HepG2 (cell line): ENCODE measurements around the gene CCSER2. TPM values are rescaled to one million over a fixed set of nuclear protein-coding genes. Genes with fewer than 3 reads are reported as not detected.

ENCODE experiments used
- AHDC1 ChIP-seq: sonication (generic); formaldehyde crosslinking; IDR thresholded peaks from 2 replicates; pipeline ENCODE4 v1.5.1; 2020; ENCODE audit warnings: mild to moderate bottlenecking, missing genetic modification reagents, borderline replicate concordance
- BCLAF1 ChIP-seq: fragments of 450-650 bp; IDR thresholded peaks from 2 replicates; pipeline ENCODE4 v1.6.1; 2017; ENCODE audit warnings: mild to moderate bottlenecking
- GATA4 ChIP-seq: sonication (generic); IDR thresholded peaks from 2 replicates; pipeline ENCODE4 v1.6.1; 2016; ENCODE audit warnings: antibody characterized with exemption, low read depth, borderline replicate concordance
- HIVEP1 ChIP-seq: sonication (generic); formaldehyde crosslinking; IDR thresholded peaks from 2 replicates; pipeline ENCODE4 v1.4.0; 2020; ENCODE audit warnings: mild to moderate bottlenecking, missing genetic modification reagents
- HOXA3 ChIP-seq: sonication (generic); formaldehyde crosslinking; IDR thresholded peaks from 2 replicates; pipeline ENCODE4 v1.5.0; 2020; ENCODE audit warnings: missing genetic modification reagents
- IRF9 ChIP-seq: sonication (generic); formaldehyde crosslinking; IDR thresholded peaks from 2 replicates; pipeline ENCODE4 v1.8.0; 2022; ENCODE audit warnings: missing genetic modification reagents, mild to moderate bottlenecking, borderline replicate concordance
- KLF11 ChIP-seq: IDR thresholded peaks from 2 replicates; pipeline ENCODE4 v1.6.1; 2016; ENCODE audit warnings: missing compliant biosample characterization
- MATR3 ChIP-seq: sonication (generic); formaldehyde crosslinking; IDR thresholded peaks from 2 replicates; pipeline ENCODE4 v1.4.0; 2020; ENCODE audit warnings: missing genetic modification reagents
- RBFOX2 ChIP-seq: fragments of 200-400 bp; formaldehyde crosslinking; IDR thresholded peaks from 2 replicates; pipeline ENCODE4 v1.6.1; 2017; ENCODE audit warnings: low read depth, mild to moderate bottlenecking, low read length
- SMAD3 ChIP-seq: sonication (generic); formaldehyde crosslinking; IDR thresholded peaks from 2 replicates; pipeline ENCODE4 v1.4.0; 2020; ENCODE audit warnings: missing genetic modification reagents
- TRAFD1 ChIP-seq: sonication (generic); formaldehyde crosslinking; IDR thresholded peaks from 2 replicates; pipeline ENCODE4 v1.5.1; 2020; ENCODE audit warnings: missing genetic modification reagents, mild to moderate bottlenecking, borderline replicate concordance
- ZGPAT ChIP-seq: IDR thresholded peaks from 2 replicates; pipeline ENCODE4 v1.6.1; 2016; ENCODE audit warnings: mild to moderate bottlenecking
- ZNF10 ChIP-seq: sonication (generic); formaldehyde crosslinking; IDR thresholded peaks from 2 replicates; pipeline ENCODE4 v1.4.0; 2020; ENCODE audit warnings: mild to moderate bottlenecking, low read depth, missing genetic modification reagents, borderline replicate concordance
- ZNF234 ChIP-seq: sonication (generic); formaldehyde crosslinking; conservative IDR thresholded peaks from 2 replicates; pipeline ENCODE4 v1.5.1; 2020; ENCODE audit warnings: mild to moderate bottlenecking, missing genetic modification reagents
- ZNF747 ChIP-seq: sonication (generic); formaldehyde crosslinking; IDR thresholded peaks from 2 replicates; pipeline ENCODE4 v1.8.1; 2023; ENCODE audit warnings: missing genetic modification reagents, mild to moderate bottlenecking, borderline replicate concordance
- polyA plus RNA-seq, 8 experiments: library from polyadenylated mRNA; depleted of rRNA in 3 of 8; stranded (reverse) in 7 of 8; unstranded in 1 of 8; fragments of >200 nt; fragmentation: Illumina TruSeq in 4 of 8; extraction: Trizol in 4 of 8; gene quantifications; 2 replicates each; pipeline versions ENCODE4 v1.2.1 to v1.2.3, GENCODE V29; 2011 to 2016; ENCODE audit warnings: low read depth in 4 of 8, missing spikeins in 1 of 8, mixed read lengths in 1 of 8; ENCODE audit not compliant: insufficient read depth in 1 of 8
- total RNA-seq, 5 experiments: library from RNA; depleted of rRNA; stranded (reverse); fragments of >200 nt; fragmentation: Illumina TruSeq; extraction: Trizol; gene quantifications; 2 replicates each; pipeline ENCODE4 v1.2.3, GENCODE V29; 2016; ENCODE audit warnings: low read depth in 1 of 5

CCSER2 gene
- total and polyA plus RNA-seq, 2 of the 13 experiments (the other 11 are each of a cell fraction or from before 2014, with no cell fraction given), result 13.3 to 17.2 TPM

GRCh38 chr10:84429926-84430520 is 101.6 kb downstream of the CCSER2 start (continued):
- TF ChIP-seq AHDC1 (CRISPR knock-in tag) (no peak), SMAD3 (0 out of 2 replicates have a peak, but pooled peaks have one; percentile 48), RBFOX2 (no peak), ZNF10 (no peak), IRF9 (CRISPR knock-in tag) (no peak), BCLAF1 (no peak), HIVEP1 (no peak), TRAFD1 (CRISPR knock-in tag) (no peak), ZNF234 (CRISPR knock-in tag) (no peak), HOXA3 (CRISPR knock-in tag) (no peak), GATA4 (no peak), KLF11 (CRISPR knock-in tag) (no peak), MATR3 (CRISPR knock-in tag) (no peak), ZNF747 (CRISPR knock-in tag) (no peak), ZGPAT (CRISPR knock-in tag) (no peak)
